K562 (cell line): ENCODE results near the gene EGLN1. TPM values are rescaled to one million over a fixed set of nuclear protein-coding genes. Genes with fewer than 3 reads are reported as not detected.

Source experiments
- ATAC-seq: fragments of 200-7000 bp; cut with Tn5 transposase; 3 replicates; pipeline ENCODE4 v1.9.1; 2020; ENCODE audit warnings: moderate library complexity
- BruUV-seq: library from RNA; stranded (reverse); fragments of 400-500 nt; replicated peaks from 2 replicates; lab custom pipeline; 2021; lab: Mats Ljungman, UMichigan
- CTCF ChIA-PET: fragments of 300-600 bp; formaldehyde crosslinking; extraction: SDS; loops from one replicate; lab custom pipeline; 2021; ENCODE audit warnings: low intra/inter-chr PET ratio; lab: Yijun Ruan, JAX
- POLR2A ChIA-PET: fragments of 300-600, 350-650 bp; sonication (Branson Sonifier 250); formaldehyde crosslinking; extraction: SDS; loops from one replicate; lab custom pipeline; 2021; ENCODE audit warnings: antibody characterized with exemption, inconsistent platforms; lab: Yijun Ruan, JAX
- DNase-seq, 4 experiments: peaks; one replicate each; pipeline versions ENCODE4 v3.0.0 to v3.0.0-alpha.2; 2011 to 2018; ENCODE audit warnings: low spot score in 3 of 4, mixed read lengths in 3 of 4; ENCODE audit errors: extremely low read depth in 1 of 4
- FAIRE-seq: peaks from 2 replicates; lab custom pipeline; 2011; peaks lifted over from hg19 to GRCh38; lab: Jason Lieb, UNC
- H2AFZ ChIP-seq: 2 replicates; pipeline ENCODE4 v1.6.0; 2011; ENCODE audit warnings: low read depth, low read length, control low read depth, inconsistent platforms
- H3K27ac ChIP-seq: fragments of 200-600 bp; 3 replicates; pipeline ENCODE4 v1.8.0; 2011; ENCODE audit warnings: low read depth, mild to moderate bottlenecking, control low read depth, inconsistent platforms, low read length, moderate library complexity, mixed read lengths; ENCODE audit errors: extremely low read depth
- H3K27me3 ChIP-seq, 2 experiments: fragments of 300-600 bp in 1 of 2; 2 replicates in 1 of 2; 3 replicates in 1 of 2; pipeline versions ENCODE4 v1.6.0 to v1.8.0; 2011; ENCODE audit warnings: inconsistent platforms in 2 of 2, low read length in 2 of 2, mild to moderate bottlenecking in 1 of 2, mixed read lengths in 1 of 2, moderate library complexity in 1 of 2; ENCODE audit not compliant: control insufficient read depth in 2 of 2, insufficient read depth in 2 of 2
- H3K36me3 ChIP-seq: fragments of 300-600 bp; 3 replicates; pipeline ENCODE4 v1.8.0; 2011; ENCODE audit warnings: mild to moderate bottlenecking, low read length, inconsistent platforms; ENCODE audit not compliant: control insufficient read depth, insufficient read depth
- H3K4me1 ChIP-seq, 2 experiments: fragments of 200-600 bp in 1 of 2; replicated peaks in 1 of 2; 2 replicates in 1 of 2; 3 replicates in 1 of 2; pipeline versions ENCODE4 v1.5.1 to v1.8.0; 2011; ENCODE audit warnings: inconsistent platforms in 2 of 2, low read length in 2 of 2, mild to moderate bottlenecking in 1 of 2, mixed read lengths in 1 of 2, moderate library complexity in 1 of 2; ENCODE audit not compliant: control insufficient read depth in 2 of 2, insufficient read depth in 2 of 2
- H3K4me2 ChIP-seq: 2 replicates; pipeline ENCODE4 v1.6.1; 2011; ENCODE audit warnings: low read length, control low read depth, inconsistent platforms, mixed read lengths; ENCODE audit not compliant: insufficient read depth
- H3K4me3 ChIP-seq: fragments of 200-600 bp; sonication (generic), shearing (Covaris generic); 2 replicates; pipeline ENCODE4 v1.5.1; 2016; ENCODE audit warnings: control low read depth, inconsistent platforms
- H3K79me2 ChIP-seq: fragments of 200-600 bp; 3 replicates; pipeline ENCODE4 v1.8.0; 2011; ENCODE audit warnings: low read length, inconsistent platforms; ENCODE audit not compliant: control insufficient read depth, insufficient read depth
- H3K9ac ChIP-seq, 2 experiments: 2 replicates each; pipeline versions ENCODE4 v1.6.0 to v1.6.1; 2011; ENCODE audit warnings: low read depth in 2 of 2, low read length in 2 of 2, control low read depth in 1 of 2, inconsistent platforms in 1 of 2, mild to moderate bottlenecking in 1 of 2, mixed read lengths in 1 of 2; ENCODE audit not compliant: insufficient read depth in 1 of 2
- H3K9me1 ChIP-seq: one replicate; pipeline ENCODE4 v1.6.0; 2011; ENCODE audit warnings: inconsistent platforms, mild to moderate bottlenecking, low read length, moderate library complexity; ENCODE audit not compliant: control insufficient read depth, insufficient read depth
- H3K9me3 ChIP-seq: replicated peaks from 2 replicates; pipeline ENCODE4 v1.5.1; 2011; ENCODE audit warnings: low read depth, low read length, inconsistent platforms; ENCODE audit not compliant: control insufficient read depth, insufficient read depth
- H4K20me1 ChIP-seq: replicated peaks from 2 replicates; pipeline ENCODE4 v1.6.1; 2011; ENCODE audit warnings: low read length, inconsistent platforms, mixed read lengths; ENCODE audit not compliant: control insufficient read depth, insufficient read depth
- BDP1 ChIP-seq: IDR thresholded peaks from 3 replicates; pipeline ENCODE4 v1.6.1; 2011; ENCODE audit not compliant: insufficient read length, insufficient read depth
- DPF2 ChIP-seq: fragments of 450-650 bp; IDR thresholded peaks from 2 replicates; pipeline ENCODE4 v1.6.1; 2016
- ELF1 ChIP-seq: fragments of 200-800 bp; sonication (Bioruptor generic); IDR thresholded peaks from 2 replicates; pipeline ENCODE4 v1.6.1; 2016; ENCODE audit warnings: missing genetic modification characterization, missing compliant biosample characterization
- HDAC8 ChIP-seq: fragments of 450-650 bp; IDR thresholded peaks from 2 replicates; pipeline ENCODE4 v1.6.1; 2016; ENCODE audit warnings: mild to moderate bottlenecking, missing genetic modification characterization, moderate library complexity, missing compliant biosample characterization
- HINFP ChIP-seq: fragments of 450-650 bp; conservative IDR thresholded peaks from 2 replicates; pipeline ENCODE4 v1.6.1; 2016; ENCODE audit warnings: missing genetic modification characterization, low read depth, mild to moderate bottlenecking, control low read depth, missing compliant biosample characterization
- HNRNPLL ChIP-seq: fragments of 200-400 bp; formaldehyde crosslinking; IDR thresholded peaks from 2 replicates; pipeline ENCODE4 v1.6.1; 2017; ENCODE audit warnings: low read length, low read depth, mild to moderate bottlenecking; ENCODE audit not compliant: poor library complexity, severe bottlenecking
- NCOA4 ChIP-seq: fragments of 450-650 bp; IDR thresholded peaks from 2 replicates; pipeline ENCODE4 v1.6.1; 2018; ENCODE audit warnings: mild to moderate bottlenecking; ENCODE audit not compliant: partially characterized antibody
- NR1H2 ChIP-seq: sonication (generic); formaldehyde crosslinking; IDR thresholded peaks from 2 replicates; pipeline ENCODE4 v1.4.0; 2020; ENCODE audit warnings: mild to moderate bottlenecking, missing genetic modification reagents
- PHF8 ChIP-seq: fragments of 200-600 bp; sonication (generic); IDR thresholded peaks from 2 replicates; pipeline ENCODE4 v1.6.1; 2012; ENCODE audit warnings: mixed run types, mild to moderate bottlenecking, inconsistent platforms, low read length, moderate library complexity, borderline replicate concordance
- PHTF2 ChIP-seq: fragments of 250-450 bp; sonication (Bioruptor Pico); IDR thresholded peaks from 2 replicates; pipeline ENCODE4 v1.5.0; 2021; ENCODE audit warnings: mild to moderate bottlenecking
- SIN3B ChIP-seq: fragments of 450-650 bp; IDR thresholded peaks from 2 replicates; pipeline ENCODE4 v1.6.1; 2017; ENCODE audit warnings: low read depth, mild to moderate bottlenecking, moderate library complexity
- SMC3 ChIP-seq: conservative IDR thresholded peaks from 2 replicates; pipeline ENCODE4 v1.6.1; 2011; ENCODE audit warnings: low read depth, low read length, improper control_type of control experiment; ENCODE audit not compliant: insufficient read depth
- SRSF7 ChIP-seq: fragments of 200-400 bp; formaldehyde crosslinking; optimal IDR thresholded peaks from 2 replicates; pipeline ENCODE3; 2017; ENCODE audit warnings: mild to moderate bottlenecking, low read depth, low read length
- TAF15 ChIP-seq: fragments of 200-400 bp; formaldehyde crosslinking; IDR thresholded peaks from 2 replicates; pipeline ENCODE4 v1.6.1; 2017; ENCODE audit warnings: mild to moderate bottlenecking, low read depth, low read length, moderate library complexity
- TRIM24 ChIP-seq, 2 experiments: fragments of 450-650 bp; IDR thresholded peaks; 2 replicates each; pipeline ENCODE4 v1.6.1; 2016
- TRIM28 ChIP-seq: fragments of 450-650 bp; IDR thresholded peaks from 2 replicates; pipeline ENCODE4 v1.6.1; 2017
- ZFX ChIP-seq: sonication (generic); formaldehyde crosslinking; IDR thresholded peaks from 2 replicates; pipeline ENCODE4 v1.8.0; 2022; ENCODE audit warnings: mild to moderate bottlenecking, missing genetic modification reagents, moderate library complexity
- ZNF263 ChIP-seq: sonication (generic); formaldehyde crosslinking; IDR thresholded peaks from 2 replicates; pipeline ENCODE4 v1.8.0; 2022; ENCODE audit warnings: mild to moderate bottlenecking, missing genetic modification reagents, borderline replicate concordance
- WGBS: fragments of 100-300 bp; shearing (Covaris generic); methylation state at CpG from one replicate; pipeline ENCODE4 v1.1.6; 2016; ENCODE audit warnings: low coverage, mixed read lengths; ENCODE audit not compliant: insufficient coverage; ENCODE audit errors: missing lambda C conversion rate; 5-methylcytosine and 5-hydroxymethylcytosine counted together
- in situ Hi-C: fragments of 300-500 bp; cut with MboI; formaldehyde crosslinking; loops from 4 replicates; pipeline ENCODE4 v1.15.0; 2018; ENCODE audit warnings: inconsistent platforms, mixed read lengths
- intact Hi-C: fragments of 100-400 bp; cut with micrococcal nuclease; formaldehyde crosslinking; loops from 2 replicates; pipeline ENCODE4 v1.14.2; 2022
- polyA plus RNA-seq, 8 experiments: library from polyadenylated mRNA; depleted of rRNA in 4 of 8; stranded (reverse) in 5 of 8; unstranded in 3 of 8; fragments of >200 nt; fragmentation: Nextera tagmentation in 2 of 8; fragmentation: Illumina TruSeq in 1 of 8; extraction: Ambion mirVana in 2 of 8; extraction: Trizol in 1 of 8; gene quantifications; 2 replicates each; pipeline versions ENCODE4 v1.2.1 to v1.2.3, GENCODE V29; 2011 to 2014; ENCODE audit warnings: inconsistent platforms in 1 of 8, missing spikeins in 1 of 8
- total RNA-seq, 7 experiments: library from RNA; depleted of rRNA in 6 of 7; stranded (reverse); fragments of >200 nt in 6 of 7; fragmentation: Illumina TruSeq in 2 of 7; extraction: Trizol in 2 of 7; gene quantifications; 2 replicates each; pipeline versions ENCODE4 v1.2.1 to v1.2.3, GENCODE V29; 2011 to 2021; ENCODE audit warnings: low replicate concordance in 1 of 7
- TF ChIP-seq, protein P1 (sequence below): fragments of 250-450 bp; sonication (Bioruptor Pico); IDR thresholded peaks from 2 replicates; pipeline ENCODE4 v1.8.0; 2021; ENCODE audit warnings: borderline replicate concordance, mild to moderate bottlenecking, moderate library complexity; ENCODE audit not compliant: poor library complexity, severe bottlenecking
- TF ChIP-seq, protein P2 (sequence below): sonication (generic); formaldehyde crosslinking; IDR thresholded peaks from 2 replicates; pipeline ENCODE4 v1.4.0; 2020; ENCODE audit warnings: mild to moderate bottlenecking, missing genetic modification reagents

EGLN1 gene
- total and polyA plus RNA-seq, 9 of the 15 experiments (the other 6 are each of a cell fraction or from before 2014, with no cell fraction given), result 5.2 to 54.3 (median 24.6) TPM

DNA sequence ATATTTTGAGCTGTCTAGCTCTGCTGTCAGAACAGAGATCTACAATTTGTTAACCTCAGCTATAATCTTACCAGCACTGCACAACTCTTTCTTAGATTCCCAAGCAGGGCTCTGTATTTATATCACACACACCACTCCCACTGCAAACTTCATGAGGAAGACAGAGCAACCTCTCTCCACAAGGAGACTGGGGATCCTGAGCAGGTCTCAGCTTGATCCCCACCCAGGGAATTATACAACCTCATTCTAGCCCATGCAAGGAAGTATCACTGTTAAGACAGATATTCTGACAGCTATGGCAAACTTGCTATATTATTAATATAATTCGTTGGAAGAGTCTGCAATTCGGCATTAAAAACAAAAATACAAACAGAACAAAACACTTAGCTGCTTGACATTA, 40.4 kb downstream of the EGLN1 start:
- DNase-seq, result no peak
- H3K79me2 ChIP-seq, result peaks cover 92% of the 10 kb centered on the region
- H4K20me1 ChIP-seq, result peaks cover 23% of the 10 kb centered on the region
- no peak overlapping the region for H3K4me3 ChIP-seq
- no peak overlapping the region for H3K9ac ChIP-seq
- H3K9me3 ChIP-seq, result no peaks in the 10 kb centered on the region
- BruUV-seq, result no TSS peak
- no peak overlapping the region for H2AFZ ChIP-seq
- in situ Hi-C loops (no loop called here), intact Hi-C loops (no loop called here)
- 37% methylated on average over 2 of the region's 2 CpGs for WGBS
- H3K27ac ChIP-seq, result no peak overlapping the region
- no peaks in the 10 kb centered on the region; the same call in 2 of the 3 replicates for H3K36me3 ChIP-seq
- ATAC-seq, result no peak; the same call in 2 of the 3 replicates
- ChIA-PET POLR2A (interaction anchor here (0.8 to 1.2 kb wide), 3 partner anchors 11 to 145 kb away, joined by 3 to 4 read pairs (median 3); no protein-coding TSS in a partner anchor), CTCF (no interaction called here)
- 0 out of 5 replicates have a peak, but pooled peaks cover 0 to 2% of the 10 kb centered on the region in 2 experiments for H3K4me1 ChIP-seq
- H3K27me3 ChIP-seq, result no peaks in the 10 kb centered on the region
- no peak overlapping the region for H3K4me2 ChIP-seq
- FAIRE-seq, result no peak
- H3K9me1 ChIP-seq, result no peaks in the 10 kb centered on the region
- TF ChIP-seq ZNF263 (CRISPR knock-in tag) (no peak), NCOA4 (no peak), PHF8 (no peak), PHTF2 (CRISPR knock-in tag) (no peak), HNRNPLL (no peak), TRIM28 (no peak), HDAC8 (no peak), SRSF7 (no peak), TRIM24 (IDR thresholded peaks at IDR 0.05) (no peak), HINFP (tag) (no peak), ELF1 (tag) (no peak), SIN3B (no peak), TAF15 (no peak), ZFX (CRISPR knock-in tag) (no peak), BDP1 (no peak), SMC3 (no peak), NR1H2 (CRISPR knock-in tag) (no peak), DPF2 (no peak)
- TF ChIP-seq, protein P1, sequence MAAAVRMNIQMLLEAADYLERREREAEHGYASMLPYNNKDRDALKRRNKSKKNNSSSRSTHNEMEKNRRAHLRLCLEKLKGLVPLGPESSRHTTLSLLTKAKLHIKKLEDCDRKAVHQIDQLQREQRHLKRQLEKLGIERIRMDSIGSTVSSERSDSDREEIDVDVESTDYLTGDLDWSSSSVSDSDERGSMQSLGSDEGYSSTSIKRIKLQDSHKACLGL (CRISPR knock-in tag), result no peak
- TF ChIP-seq, protein P2, sequence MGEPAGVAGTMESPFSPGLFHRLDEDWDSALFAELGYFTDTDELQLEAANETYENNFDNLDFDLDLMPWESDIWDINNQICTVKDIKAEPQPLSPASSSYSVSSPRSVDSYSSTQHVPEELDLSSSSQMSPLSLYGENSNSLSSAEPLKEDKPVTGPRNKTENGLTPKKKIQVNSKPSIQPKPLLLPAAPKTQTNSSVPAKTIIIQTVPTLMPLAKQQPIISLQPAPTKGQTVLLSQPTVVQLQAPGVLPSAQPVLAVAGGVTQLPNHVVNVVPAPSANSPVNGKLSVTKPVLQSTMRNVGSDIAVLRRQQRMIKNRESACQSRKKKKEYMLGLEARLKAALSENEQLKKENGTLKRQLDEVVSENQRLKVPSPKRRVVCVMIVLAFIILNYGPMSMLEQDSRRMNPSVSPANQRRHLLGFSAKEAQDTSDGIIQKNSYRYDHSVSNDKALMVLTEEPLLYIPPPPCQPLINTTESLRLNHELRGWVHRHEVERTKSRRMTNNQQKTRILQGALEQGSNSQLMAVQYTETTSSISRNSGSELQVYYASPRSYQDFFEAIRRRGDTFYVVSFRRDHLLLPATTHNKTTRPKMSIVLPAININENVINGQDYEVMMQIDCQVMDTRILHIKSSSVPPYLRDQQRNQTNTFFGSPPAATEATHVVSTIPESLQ (CRISPR knock-in tag), result no peak
